NCI-H1694 treated with DMSO at 0.1 percent for 48 hours (cell line): ENCODE results near the gene PCID2.
"Not testable (repeated sequence)": the region's sequence is repeated elsewhere in the genome, so short reads cannot be mapped to it uniquely, and the experiment has no call there.

ENCODE experiments used
- DNase-seq: peaks from one replicate; lab custom pipeline; 2025; lab: John Stamatoyannopoulos, UW

Gene PCID2

DNA sequence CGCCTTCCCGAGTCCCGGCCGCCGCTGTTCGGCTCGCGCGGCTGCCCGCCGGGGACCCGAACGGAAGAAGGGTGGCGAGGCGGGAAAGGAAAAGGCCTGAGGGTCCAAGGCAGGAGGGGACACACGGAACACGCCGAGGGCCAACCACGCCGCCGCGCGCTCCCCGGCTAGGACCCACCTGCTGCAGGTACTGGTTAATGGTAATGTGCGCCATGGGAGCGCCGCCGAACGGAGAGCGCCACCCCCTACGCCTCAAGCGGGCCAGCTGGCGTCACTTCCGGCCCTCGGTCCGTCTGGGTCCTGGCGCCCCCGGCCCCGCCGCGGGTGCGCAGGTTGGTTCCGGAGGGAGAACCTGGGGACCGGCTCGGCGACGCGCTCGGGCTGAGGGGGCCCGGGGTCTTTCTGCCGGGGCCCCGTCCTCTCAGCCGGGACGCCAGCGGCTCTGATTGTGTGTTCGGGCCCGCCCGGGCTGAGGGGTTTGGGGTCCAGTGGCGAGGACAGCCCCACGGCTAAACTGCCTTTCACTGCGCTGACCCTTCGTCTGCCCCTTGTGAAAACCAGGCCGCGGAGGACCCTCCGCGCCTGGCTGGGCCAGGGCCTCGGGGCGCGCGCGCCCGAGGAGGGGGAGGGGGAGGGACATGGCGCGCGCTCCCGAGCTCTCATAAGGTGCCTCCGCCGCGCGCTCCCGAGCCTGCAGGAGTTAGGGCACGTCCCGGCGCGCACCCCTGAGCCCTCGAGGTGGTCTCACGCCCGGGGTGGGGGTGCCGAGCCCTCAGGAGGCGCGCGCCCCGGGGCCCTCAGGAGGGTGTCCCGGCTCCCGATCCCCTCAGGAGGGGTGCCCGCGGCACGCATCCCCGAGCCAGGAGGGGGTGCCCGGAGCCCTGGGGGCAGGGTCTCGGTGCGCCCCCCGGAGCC lies at the start of gene PCID2:
PCID2 (minus strand) TSS at position 249 of the 915 bp plus-strand sequence; CDS start at position 214, 35 bp downstream.
- DNase-seq: peak; percentile 79

DNA sequence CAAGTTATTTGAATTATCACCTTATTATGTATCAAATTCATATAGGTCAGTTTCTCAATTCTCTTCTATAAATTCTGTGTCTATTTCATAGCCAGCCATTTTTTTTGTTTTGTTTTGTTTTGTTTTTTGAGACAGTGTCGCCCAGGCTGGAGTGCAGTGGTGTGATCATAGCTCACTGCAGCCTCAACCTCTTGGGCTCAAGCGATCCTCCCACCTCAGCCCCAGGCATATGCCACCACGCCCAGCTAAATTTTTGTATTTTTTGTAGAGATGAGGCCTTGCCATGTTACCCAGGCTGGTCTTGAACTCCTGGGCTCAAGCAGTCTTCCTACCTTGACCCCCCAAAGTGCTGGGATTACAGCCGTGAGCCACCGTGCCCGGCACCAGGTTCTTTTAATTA lies 49.4 kb upstream of the PCID2 start:
- not testable (repeated sequence) for DNase-seq

- DNase-seq: no peak
These were observed 44.1 kb upstream of the PCID2 start for GRCh38 chr13:113252516-113253095.

- no peak for DNase-seq
These were observed 37.7 kb upstream of the PCID2 start for GRCh38 chr13:113245849-113246796.

- DNase-seq: no peak
These were observed 35.4 kb upstream of the PCID2 start for GRCh38 chr13:113243847-113244246.

GRCh38 chr13:113241623-113242022 lies 33.2 kb upstream of the PCID2 start:
- DNase-seq: not testable (repeated sequence)

DNA sequence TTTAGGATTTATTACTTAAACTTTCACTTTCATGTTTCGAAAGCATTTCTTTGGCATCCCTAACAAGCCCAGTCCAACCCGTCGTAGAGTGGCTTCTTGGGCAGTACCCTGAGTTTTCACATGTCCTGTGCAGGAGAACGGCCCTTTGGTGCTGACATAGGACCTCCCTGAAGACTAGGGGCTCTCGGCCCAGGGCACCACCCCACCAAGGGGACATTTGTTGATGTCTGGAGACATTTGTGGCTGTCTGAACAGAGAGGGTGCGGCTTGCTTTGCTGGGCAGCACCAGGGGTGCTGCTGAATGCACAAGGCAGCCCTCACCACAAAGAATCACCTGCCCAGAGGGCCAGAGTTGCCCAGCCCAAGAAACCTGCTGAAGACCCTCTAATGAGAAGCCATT lies 31.5 kb upstream of the PCID2 start:
- DNase-seq: no peak

DNA sequence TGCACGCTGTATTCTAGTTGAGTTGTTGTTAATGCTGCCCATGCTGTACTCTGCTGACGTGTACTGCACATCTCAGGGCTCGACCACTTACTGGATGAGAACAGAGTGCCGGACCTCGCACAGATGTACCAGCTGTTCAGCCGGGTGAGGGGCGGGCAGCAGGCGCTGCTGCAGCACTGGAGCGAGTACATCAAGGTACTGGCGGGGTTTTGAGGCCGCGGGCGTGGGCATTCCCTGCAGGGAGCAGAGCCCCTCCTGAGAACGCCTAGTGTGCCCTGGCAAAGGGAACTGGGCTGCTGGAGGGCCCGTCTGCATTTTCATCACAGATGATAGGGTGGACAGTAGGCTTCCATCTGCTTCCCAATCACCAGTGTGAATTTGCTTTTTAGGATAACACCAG lies 30.9 kb upstream of the PCID2 start:
- no peak for DNase-seq

DNA sequence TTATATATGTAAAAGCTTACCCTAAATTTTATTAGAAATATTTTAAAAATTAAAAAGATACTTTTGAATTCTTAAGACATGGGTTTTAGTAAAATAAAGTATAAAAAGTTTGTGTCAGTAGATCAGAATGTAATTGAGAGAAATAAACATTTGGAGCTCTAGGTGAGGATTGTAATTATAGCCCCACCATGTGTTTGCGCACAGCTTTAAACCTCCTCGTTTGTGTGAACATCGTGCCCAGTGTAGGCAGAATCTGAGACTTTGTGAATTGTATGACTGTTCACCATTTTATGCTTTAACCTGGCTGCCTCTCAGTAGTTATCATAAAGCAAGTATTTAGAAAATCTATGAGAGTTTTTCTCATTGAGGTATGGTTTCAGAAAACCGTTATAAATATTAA lies 30.1 kb upstream of the PCID2 start:
- no peak for DNase-seq

GRCh38 chr13:113233101-113233500 lies 24.6 kb upstream of the PCID2 start:
- no peak for DNase-seq

DNA sequence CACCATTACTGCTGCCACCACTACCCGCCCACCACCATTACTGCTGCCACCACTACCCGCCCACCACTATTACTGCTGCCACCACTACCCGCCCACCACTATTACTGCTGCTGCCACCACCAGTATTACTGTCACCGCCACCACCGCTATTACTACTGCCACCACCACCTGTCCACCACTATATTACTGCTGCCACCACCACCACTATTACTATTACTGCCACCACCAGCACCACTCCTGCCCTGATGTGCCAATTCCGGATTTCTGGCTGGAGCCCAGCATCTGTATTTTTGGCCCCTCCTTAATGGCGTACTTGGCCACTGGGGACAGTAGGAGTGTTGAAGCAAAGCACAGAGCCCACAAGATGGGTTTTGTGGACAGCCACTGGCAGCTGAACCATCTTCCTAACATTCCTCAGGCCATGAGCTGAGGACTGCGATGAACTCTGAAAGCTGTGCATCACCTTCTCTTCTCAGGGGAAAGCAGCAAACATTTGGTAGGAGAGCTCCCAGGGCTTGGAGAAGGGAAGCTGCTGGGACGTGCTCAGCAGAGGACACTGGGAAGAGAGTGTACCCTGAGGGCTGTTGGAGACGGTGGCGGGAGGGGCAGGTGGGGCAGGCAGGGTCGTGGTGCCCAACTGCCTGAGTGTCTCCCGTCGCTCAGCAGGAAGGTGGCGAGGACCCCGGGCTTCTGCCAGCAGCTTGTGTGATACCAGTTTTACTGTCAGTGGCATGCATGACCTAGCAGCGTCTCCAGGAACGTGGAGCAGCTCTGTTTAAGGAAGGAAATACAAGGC lies 23.9 kb upstream of the PCID2 start:
- DNase-seq: no peak

- DNase-seq: no peak
These were observed 23.1 kb upstream of the PCID2 start for GRCh38 chr13:113231306-113232207.

DNA sequence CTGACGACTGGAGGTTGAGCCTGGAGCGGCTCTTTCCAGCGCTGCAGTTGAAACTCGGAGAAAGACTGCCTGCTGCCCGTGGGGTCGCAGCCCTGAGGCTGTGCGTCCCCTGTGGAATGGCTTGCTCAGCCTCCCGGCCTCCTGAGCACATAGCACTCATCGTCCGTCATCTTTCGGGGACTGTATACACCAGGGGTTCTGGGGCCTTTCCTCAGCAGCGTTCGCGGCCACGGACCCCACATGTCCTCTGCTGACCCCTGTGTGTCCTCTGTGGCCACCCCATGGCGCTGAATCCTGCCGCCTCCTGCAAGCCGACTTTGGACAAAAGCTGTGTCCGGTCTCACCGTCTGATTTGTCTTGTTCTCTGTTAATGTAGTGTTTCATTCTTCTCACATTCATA lies 21.3 kb upstream of the PCID2 start:
- DNase-seq: no peak

DNA sequence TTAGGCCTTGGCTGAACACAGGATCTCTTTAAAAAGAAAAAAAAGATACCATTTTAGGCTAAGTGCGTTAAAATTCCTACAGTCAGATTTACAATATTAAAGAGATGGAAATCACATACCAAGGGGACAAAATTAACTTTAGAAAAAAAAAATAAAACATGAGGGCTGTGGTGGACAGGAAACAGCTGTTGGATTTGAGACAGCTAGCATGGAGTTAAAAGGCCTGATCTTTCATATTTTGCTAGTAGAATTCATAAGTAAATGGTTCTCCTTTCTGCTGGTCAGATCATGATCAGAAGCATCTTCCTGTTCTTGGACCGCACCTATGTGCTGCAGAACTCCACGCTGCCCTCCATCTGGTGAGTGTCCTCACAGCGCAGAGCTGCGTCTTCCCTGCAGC lies 20.7 kb upstream of the PCID2 start:
- DNase-seq: no peak

- no peak for DNase-seq
These were observed 18.5 kb upstream of the PCID2 start for GRCh38 chr13:113226873-113227450.

DNA sequence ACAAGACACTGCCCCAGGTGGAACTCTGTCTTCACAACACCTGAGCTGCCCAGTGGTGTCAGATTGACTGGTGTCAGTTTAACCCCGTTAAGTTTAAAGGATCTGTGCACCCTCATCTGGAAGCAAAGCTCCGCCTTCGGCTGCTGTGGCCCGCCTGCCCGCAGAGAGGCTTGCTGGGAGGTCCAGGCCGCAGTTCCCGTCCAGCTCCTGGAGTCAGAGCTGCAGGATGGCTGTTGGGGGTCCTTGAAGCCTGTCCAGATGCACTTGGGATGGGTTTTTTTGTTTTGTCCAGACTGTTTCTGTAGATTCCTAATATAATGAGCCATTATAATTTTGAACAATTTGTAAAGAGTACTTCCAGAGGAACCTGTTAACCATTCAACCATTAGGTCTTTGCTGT lies 17.0 kb upstream of the PCID2 start:
- no peak for DNase-seq

DNA sequence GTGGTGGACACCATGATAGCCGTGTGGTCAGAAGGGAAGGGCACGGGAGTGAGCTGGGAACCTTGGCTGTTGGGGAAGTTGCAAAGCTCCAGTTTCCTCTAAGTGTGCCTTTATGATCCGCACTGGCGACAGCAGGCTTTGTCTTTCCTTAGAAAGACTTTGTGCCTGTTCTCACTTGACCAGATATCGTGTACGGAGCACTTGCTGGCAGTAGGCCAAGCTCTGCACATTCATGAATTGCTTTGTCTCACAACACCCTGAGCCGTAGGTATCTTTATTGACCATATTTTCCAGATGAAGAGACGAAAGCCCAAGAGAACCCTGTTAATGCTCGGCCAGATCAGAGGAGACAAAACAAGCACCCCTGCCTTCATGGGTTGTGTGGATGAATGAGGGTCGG lies 16.0 kb upstream of the PCID2 start:
- DNase-seq: no peak

DNA sequence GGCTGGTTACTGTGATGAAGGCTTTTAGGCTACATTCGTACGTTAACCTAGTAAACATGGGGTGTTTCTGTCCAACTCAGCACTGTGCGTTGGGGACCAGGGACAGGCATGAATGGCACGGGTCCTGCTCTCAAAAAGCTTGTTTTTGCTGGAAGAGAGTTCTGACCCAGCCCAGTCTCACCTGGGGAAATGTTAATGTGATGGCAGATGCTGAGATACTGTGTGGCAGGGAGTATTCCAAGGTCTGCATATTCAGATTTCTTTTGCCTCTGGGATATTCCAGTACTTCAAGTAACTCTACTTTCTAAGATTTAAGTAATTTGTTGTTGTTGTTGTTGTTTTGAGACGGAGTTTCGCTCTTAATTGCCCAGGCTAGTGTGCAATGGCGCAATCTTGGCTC lies 14.6 kb upstream of the PCID2 start:
- DNase-seq: no peak

DNA sequence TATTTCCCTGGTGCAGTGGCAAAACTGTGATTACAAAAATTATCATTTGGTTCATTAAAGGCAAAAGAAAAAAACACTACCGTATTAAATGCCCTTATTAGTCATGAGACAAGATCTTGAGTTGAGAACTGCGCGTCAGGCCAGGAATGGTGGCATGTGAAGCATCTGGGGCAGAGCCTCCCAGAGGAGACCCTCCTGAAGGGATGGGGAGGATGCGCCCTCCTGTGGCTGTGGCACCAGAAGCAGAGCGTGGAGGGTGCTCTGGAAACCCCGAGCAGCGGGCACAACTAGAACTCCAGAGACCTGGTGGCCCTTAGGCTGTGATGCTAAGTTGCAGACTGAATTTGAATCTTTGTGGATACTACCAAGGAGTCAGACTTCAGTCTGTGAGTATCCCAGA lies 12.4 kb upstream of the PCID2 start:
- DNase-seq: no peak

DNA sequence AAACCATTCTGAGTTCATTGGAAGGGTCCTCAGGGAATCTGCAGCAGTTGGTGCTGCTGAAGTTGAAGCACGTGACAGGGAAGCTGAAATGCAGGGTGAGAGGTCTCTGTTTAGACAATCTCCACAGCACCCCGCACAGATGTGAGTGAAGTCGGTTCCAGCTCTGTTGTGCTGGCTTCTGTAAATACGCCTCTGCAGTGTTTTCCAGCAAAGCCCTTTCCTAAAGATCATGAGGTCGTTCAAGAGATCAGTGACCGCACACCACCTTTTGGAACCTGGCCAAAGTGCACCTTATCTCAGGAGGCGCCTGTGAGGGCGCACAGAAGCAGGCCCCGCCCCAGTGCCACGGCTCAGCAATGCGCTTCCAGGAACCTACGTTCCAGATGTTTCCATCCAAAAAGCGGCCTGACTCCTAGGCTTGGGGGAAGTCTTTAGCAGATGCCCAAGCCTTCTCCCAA lies 11.7 kb upstream of the PCID2 start:
- DNase-seq: no peak
